ENCODE results near the gene HYDIN.
"Not testable (repeated sequence)": the region's sequence is repeated elsewhere in the genome, so short reads cannot be mapped to it uniquely, and the experiment has no call there.

Gene HYDIN

DNA sequence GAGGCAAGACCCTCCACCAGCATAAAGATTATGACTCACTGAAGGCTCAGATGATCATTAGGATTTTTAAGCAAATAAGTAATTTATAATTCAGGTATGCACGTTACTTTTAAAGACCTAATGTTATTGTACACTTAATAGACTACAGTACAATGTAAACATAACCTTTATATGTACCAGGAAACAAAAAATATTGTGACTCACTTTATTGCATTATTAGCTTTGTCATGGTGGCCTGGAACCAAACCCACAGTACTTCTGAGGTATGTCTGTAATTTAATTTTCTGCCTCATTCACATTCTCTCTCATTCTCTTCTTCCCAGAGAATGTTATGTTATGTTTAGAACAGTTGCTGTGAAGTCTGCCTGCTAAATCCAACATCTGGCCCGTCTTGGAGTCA is 407.8 kb downstream of the HYDIN start:
- not testable (repeated sequence) for DNase-seq

DNA sequence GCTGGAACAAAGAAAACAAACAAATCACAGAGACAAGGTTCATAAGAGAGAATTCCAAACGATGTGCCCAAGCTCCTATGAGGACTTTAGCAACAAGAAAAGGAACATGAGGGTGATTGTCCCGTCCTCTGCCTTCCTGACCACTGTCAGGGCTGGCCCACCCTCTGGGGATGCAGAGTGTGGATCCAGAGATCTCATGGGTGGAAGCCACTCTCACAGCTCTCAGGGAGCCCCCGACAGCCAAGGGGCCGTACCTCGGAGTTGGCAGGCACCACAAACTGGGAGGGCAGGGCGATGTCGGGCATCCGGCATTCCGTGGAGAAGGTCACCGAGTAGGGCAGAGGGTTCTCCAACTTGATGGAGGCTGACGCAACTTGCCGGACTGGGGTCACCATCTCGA is 412.4 kb downstream of the HYDIN start:
- not testable (repeated sequence) for DNase-seq

DNA sequence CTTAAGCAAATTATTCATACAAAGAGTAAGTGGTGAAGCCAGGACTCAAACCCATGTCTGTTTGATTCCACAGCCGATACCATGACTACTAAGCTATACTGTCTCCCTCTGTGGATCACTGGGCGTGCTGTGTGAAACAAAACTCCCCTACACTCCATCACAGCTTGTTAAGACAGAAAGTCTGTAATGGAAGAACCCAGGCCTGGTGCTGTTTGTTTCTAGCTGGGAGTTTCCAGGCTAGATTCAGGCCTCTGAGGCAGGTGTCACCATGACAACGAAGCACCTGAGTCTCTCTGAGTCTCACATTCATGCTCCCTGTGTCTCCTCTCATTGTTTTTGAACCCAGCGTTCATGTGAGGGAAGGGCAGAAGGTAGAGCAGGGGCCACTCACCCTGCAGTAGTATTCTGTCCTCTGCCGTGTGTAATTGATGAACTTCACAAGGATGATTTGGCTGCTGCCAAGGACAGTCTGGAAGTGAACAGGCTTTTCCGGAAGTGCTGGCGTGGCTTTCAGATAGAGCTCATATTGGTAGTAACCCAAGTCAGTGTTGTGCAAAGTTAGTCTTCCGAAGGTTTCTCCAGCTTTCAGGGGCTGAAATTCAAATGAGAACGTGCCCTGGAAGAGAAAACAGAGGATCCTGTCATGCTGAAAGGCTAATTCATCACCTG is 421.0 kb downstream of the HYDIN start:
- no peak for DNase-seq

DNA sequence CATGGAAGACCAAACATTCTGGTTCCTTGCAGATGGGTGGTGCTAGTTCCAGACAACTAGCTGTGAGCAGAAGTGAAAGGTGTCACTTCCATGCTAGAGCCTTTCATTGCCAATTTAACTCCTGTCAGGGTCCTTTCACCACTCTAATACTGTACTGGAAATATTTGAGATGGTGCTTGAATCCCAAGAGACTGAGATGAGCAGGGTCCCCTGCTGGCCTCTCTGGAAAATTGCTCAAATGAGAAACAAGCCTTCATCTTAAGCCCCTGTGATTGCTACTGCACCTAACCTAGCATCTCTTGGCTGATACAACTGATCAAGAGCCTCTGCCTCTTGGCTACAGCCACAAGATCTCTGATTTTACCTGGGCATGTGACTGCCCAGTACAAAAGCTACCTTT is 422.2 kb downstream of the HYDIN start:
- no peak for DNase-seq

DNA sequence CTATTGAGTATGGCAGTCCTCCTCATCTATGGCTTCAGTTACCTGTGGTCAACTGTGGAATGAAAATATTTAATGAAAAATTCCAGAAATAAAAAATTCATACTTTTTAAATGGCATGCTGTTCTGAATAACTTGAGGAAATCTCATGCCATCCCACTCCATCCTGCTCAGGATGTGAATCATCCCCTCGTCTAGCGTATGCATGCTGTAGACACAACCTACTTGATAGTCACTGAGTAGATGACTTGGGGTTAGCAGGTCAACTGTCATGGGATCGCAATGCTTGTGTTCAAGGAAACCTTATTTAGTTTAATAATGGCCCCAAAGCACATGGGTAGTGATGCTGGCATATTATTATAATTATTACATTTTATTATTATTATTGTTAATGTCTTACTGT is 424.7 kb downstream of the HYDIN start:
- no peak for DNase-seq

DNA sequence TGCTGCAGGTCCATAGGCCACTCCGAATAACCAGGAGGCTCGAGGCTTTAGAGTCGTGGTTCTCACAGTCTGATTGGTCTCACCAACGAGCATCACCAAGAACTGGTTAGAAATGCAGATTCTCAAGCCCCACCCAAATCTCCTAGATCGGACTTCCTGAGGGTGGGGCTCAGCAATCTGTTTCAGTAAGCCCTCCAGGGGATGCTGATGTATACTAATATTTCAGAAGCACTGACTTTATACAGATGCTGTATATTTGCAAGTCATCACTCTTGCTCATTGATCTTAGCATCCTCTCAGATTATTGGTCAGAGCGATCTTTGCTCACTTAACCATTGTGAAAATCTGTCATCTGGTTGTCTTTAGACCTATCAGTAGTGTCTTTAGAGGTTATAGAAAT is 425.1 kb downstream of the HYDIN start:
- no peak for DNase-seq

DNA sequence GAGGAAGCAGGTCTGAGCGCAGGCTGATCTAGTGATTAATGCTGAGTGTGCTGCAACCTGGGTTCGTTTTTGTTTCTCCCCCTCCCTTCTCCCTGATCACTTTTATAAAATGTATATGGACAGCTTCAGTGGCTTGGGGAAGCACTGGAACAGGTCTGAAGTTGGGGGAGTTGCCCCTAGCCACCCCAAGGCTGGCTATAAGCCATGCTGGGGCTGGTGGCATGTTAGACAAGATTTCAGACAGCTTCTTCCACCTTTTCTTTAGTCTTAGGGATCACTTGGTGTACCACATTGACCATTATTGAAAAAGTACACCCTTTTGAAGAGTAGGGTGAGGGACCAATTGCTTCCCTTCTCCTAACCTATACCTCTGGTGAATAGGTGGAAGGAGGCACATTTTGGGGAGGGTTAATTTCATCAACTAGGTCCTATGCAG is 425.8 kb downstream of the HYDIN start:
- DNase-seq: no peak

DNA sequence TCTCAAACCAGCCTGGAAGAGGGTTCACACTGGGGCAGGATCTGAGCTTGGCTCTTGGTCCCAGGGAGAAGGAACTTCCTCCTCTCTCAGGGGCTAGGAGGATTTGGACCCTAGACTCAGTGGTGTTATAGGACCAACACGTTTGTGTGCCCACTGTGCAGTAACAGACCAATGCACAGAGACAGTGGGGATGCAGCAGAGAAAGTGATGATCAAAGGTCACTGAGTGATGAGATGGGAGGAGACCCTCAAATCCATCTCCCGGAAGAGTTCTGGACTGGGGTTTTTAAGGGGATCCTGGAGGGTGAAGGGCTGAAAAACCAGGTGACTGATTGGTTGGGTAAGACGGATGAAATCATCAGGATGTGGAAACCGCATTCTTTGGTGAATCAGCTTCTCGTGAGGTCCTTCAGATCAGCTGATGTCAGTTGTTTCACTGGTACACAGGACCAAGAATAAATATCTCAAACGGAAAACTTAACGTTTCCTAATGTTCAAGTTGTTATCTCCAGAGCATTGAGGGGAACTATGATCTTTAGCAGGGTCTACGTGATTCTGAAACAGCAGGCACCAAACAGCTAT is 426.3 kb downstream of the HYDIN start:
- DNase-seq: no peak

DNA sequence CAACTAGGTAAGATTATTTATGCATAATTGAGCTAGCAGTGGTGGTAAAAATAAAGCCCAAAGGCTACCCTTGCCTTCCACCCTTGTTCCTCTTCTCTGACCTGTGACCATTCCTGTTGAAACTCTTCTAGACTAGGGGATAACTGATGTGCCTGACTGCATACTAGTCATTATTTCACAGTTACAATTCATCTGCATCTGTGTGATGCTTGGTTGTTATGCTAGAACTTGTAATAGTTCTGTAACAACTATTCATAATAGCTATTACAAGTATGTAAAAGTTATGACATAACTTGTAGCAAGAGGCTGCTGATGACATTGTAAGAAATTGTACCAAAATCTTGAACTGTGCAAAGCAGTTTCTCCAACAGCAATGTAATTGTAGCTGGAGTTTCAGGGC is 427.2 kb downstream of the HYDIN start:
- no peak for DNase-seq

DNA sequence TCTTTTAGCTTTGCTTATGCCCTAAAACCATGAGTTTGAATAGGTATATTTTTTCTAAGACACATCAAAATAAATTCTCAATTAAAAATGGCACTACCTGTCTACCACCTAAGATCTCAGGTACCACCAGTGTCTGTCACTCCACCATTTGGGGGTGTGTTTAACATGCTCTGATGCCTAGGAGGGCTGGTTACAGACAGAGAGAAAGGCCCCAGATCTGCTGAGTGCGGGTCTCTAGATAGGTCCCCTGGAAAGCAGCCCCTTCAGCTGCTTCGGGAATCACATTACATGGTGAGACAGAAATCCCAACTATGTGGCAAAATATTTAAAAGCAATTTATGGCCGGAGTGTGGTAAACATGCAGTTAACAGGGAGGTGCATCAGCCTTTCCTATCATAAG is 428.9 kb downstream of the HYDIN start:
- no peak for DNase-seq

DNA sequence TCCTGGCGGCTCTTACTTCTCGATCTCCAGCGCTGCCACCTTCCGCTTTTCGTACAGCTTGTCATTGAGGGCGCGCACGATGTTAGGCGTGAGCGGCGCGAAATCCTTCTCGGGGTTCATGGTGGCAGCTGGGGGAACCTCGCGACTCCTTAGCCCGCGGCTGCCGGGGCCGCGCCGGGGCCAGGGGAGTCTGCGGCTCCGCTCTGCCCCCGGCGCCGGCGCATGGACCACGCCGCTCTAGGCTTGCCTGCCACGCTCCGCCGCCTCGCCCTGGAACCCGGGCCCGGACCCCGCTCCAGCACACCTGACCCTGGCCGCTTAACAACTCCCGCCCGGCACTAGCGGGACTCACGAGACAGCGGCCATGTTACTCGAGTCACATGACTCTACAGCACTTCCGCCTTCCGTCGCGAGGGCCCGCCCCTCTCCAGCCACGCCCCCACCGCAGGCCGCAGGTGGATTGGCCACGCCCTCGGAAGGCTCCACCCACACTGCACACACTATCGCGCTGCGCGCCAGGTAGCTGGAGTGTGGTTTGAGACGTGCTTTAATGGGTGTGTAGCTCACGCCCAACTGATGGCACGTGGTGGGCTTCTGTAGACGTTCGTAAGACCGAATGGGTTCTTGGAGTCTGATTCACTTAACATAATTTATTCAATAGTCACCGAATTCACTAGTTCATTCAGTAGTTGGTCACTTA is 429.6 kb downstream of the HYDIN start, which contains the start of gene VAC14:
Gene VAC14 (minus strand): TSS at position 378 of the 700 bp plus-strand sequence. CDS start 258 bp downstream, at position 120.
- peak; percentile 98 for DNase-seq

DNA sequence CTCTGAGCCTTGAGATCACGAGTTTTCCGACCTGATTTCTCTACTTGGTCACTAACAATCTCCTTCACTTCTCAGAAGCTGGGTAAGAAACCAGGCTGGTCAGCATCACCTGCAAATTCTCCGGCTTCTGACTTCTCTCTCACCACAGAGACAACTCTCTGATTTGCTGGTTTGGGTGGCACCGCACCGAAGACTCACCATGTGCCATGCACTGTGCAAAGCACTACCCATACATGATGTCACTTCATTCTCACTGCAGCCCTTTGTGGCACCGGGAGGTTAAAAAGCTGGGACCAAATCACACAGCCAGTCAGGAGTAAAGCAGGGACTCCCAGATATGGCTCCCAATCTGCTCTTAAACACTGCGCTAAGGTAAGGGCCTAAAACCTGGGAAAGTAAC is 430.2 kb downstream of the HYDIN start:
- no peak for DNase-seq

DNA sequence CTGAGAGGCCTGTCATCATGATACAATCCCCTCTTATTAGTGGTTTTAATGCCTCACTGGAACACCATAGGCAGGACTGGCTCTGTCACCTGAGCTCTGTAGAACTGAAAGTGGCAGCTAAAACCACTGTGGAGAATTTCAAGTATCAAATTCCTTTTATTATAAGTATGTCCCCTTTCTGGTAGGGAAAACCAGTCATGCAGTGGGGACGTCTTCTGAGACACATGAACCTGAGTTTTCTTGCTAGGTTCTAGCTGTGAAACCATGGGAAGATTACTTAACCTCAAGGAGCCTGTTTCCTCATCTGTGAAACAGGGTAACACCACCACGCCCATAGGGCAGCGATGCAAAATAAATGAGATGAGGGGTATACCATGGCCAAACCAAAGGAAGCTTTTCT is 434.2 kb downstream of the HYDIN start:
- no peak for DNase-seq

DNA sequence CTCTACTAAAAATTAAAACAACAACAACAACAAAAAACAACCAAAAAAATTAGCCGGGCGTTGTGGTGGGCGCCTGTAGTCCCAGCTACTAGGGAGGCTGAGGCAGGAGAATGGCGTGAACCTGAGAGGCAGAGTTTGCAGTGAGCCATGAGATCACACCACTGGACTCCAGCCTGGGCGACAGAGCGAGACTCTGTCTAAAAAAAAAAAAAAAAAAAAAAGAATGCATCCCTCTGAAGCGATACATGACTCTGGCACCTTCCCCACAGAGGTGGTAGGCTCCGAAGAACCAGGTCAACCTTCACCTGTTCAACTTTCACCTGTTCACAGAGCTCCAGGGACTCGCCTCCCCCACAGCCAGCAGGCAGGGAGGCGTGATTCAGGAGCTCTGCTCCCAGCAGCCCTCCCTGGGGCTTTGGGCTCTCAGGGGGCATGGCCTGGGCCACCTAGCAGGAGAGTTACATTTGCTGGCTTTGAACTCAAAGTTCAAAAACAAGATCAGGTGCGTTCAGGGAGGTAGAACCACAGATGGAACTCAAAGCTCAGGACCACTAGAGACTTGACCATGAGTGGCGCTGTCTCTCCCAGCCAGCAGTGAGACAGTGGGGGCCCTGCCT is 435.1 kb downstream of the HYDIN start:
- no peak for DNase-seq

DNA sequence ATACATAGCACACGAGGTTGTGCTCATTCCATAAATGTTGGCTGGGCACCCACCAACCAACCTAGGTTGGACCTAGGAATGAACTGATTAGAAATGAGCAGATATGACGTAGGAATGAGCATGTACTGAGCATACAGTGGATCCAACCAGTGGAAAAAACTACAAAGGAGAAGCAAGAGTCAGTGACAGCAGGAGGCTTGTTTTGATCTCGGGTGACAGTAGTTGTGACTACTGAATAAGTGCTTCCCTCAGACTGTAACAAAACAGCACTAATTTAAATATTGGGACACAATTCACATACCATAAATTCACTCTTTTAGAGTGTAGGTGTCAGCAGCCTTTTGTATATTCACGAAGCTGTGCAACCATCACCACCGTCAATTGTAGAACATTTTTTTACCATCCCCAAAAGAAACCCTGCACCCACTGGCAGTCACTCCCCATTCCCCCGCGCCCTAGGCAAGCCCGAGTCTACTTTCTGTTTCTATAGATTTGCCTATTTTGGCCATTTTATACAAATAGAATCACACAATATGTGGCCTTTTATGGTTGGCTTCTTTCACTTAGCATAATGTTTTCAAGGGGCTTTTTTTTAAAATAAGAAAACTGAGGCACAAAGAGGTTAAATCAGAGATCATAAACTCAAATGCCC is 436.5 kb downstream of the HYDIN start:
- DNase-seq: no peak

DNA sequence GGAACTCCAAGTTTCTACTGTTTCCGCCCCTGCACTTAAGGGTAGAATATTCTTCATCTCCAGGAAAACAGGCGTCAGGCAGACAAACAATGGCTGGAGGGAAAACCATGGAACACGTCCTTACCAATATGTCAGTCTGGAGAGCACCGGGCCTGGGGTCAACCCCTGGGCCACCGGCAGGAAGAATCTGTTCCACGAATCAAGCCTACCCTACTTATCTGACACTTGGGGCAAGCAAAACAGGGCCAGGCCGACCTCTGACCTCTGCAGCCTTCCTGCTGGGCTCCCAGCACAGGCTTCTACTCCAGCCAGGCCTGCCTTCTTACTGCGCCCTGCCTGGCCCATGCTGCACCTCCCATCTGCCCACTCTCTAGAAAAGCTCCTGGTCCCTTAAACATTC is 439.7 kb downstream of the HYDIN start:
- no peak for DNase-seq

DNA sequence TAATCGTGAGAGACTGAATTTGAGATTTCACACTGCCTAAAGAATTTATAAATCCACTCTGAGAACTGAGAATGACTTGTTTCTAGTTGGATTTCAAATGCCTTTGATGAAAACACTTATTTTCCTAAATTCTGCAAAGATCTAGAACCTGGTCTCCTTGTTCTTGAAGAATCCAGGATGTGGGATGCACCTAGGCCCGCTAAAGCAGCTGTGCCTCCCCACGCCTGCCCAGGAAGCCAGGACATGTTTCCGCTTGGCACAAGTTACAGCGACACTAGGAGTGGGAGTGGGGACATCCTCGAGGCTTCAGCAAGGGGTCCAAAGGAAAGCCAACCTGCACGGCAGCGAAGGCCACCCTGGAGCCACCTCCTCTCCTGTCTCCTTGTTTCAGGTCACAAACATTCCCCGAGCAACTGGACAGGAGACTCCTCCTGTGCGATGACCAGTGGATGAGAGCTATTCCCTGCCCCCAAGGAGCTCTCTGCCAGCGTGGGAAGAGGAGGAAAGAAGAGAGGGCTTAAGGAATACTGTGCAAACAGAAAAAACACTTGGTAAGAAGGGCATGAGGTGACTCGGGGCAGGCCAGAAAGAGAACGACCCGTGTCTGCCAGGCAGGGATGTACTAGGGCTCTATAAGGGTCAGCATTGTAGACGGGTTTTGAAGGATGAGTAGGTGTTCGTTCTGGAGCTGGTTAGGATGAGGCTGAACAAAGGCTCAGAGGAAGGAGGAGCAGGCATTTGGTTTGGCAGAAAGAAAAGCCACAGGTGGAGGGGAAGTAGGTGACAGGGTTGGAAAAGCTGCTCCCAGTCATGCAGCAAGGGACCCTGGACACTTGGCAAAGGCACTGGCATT is 440.7 kb downstream of the HYDIN start:
- DNase-seq: no peak

DNA sequence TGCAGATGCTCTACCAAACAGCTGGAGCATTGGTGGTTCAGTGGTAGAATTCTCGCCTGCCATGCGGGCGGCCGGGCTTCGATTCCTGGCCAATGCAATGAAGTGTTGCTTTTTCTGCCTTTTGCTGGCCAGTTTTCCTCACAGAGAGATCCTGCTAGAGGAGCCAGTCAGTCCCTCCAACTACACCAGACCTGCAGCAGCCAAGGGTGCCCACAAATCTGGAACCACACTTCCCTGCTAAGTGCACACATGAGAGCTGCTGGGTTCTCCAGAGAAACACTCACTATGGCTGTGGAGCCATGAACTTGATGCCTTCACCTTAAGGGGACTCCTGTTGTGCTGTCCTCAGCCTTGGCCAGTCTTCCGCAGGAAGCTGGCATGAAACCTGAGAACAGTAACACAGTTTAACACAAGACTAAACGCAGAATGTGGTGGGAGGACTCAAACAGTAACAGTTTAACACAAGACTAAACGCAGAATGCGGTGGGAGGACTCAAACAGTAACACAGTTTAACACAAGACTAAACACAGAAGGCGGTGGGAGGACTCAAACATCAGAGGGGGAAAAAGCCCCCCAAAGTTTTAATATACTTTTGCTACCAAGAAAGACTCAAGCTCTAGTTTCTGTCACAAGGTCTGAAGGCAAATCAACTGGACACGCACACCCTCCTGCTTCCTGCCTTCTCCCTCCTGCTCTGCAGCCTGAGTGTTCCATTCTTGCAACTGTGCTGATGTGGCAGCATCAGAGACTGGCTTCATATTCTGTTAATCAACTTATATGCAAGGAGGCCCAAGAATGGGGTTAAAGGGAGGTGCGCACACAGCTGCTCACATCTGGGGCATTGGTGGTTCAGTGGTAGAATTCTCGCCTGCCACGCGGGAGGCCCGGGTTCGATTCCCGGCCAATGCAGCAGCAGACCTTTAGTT is 441.6 kb downstream of the HYDIN start:
- DNase-seq: no peak

DNA sequence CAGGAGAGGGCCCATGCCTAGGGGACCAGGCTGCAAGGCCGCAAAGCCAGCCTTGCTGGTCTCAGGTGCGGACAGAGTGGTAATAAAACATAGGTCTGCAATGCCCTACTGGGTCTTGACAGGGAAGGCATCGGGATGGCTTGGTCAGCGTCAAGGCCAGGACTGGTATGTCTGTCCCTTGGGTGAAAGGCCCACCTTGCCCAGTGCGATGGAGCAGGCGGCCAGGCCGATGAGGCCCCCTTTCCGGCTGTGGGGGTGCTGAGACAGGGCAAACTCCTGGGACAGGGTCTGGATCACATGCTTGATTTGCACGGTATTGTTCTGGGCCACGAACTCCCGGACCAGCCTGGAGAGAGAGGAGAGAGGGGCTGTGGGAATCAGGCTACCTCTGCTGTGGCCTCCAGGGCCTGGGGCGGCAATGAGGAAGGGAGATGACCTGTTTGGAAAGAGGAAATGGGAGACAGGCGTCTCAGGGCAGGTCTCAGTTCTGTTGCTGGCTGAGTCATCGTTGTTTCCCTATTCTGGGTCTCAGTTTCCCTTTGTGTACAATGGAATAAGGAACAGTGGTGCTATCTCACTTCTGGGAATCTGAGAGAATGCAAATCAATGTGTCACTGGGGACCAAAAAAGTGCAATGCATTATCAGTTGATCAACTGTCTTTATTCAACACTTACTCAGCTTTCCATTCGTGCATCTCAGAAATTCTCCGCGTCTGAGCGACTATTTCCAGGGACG is 444.3 kb downstream of the HYDIN start:
- no peak for DNase-seq

Data from activated CD8-positive, alpha-beta memory T cell treated with anti-CD3 and anti-CD28 coated beads, Interleukin-2, amount 50 U/mL, for 48 hours (primary cell).